Gastroesophageal sphincter (tissue), 4 donors: ENCODE data around the gene KDM4F. TPM values are rescaled to one million over a fixed set of nuclear protein-coding genes. Genes with fewer than 3 reads are reported as not detected.

Source experiments
- ATAC-seq: fragments of 150-250 bp; one replicate; pipeline ENCODE4 v1.9.1; 2016; ENCODE audit warnings: mild to moderate bottlenecking, moderate library complexity
- H3K27ac ChIP-seq, 4 donors: fragments of 200-600 bp; sonication (generic) in 3 of 4; 1 replicate in 3 of 4; 2 replicates in 1 of 4; pipeline ENCODE4 v1.5.1; 2016 to 2019
- H3K27me3 ChIP-seq: fragments of 200-600 bp; sonication (generic); one replicate; pipeline ENCODE4 v1.5.1; 2019
- H3K36me3 ChIP-seq, 2 donors: fragments of 200-600 bp; sonication (generic); one replicate each; pipeline ENCODE4 v1.5.1; 2019; ENCODE audit warnings: control low read depth in 1 of 2
- H3K4me1 ChIP-seq, 3 donors: fragments of 200-600 bp; sonication (generic); 1 replicate in 2 of 3; 2 replicates in 1 of 3; pipeline ENCODE4 v1.5.1; 2016 to 2019; ENCODE audit warnings: control low read depth in 2 of 3
- H3K4me3 ChIP-seq, 2 donors: fragments of 200-600 bp; sonication (generic); one replicate each; pipeline ENCODE4 v1.5.1; 2019; ENCODE audit warnings: mild to moderate bottlenecking in 1 of 2, moderate library complexity in 1 of 2
- H3K9me3 ChIP-seq, 3 donors: fragments of 200-600 bp; sonication (generic); one replicate each; pipeline ENCODE4 v1.5.1; 2017 to 2019; ENCODE audit warnings: control low read depth in 2 of 3
- EP300 ChIP-seq: sonication (generic); formaldehyde crosslinking; IDR thresholded peaks from one replicate; pipeline ENCODE4 v1.6.1; 2017; ENCODE audit warnings: antibody characterized with exemption, mild to moderate bottlenecking
- POLR2A ChIP-seq, 2 donors: fragments of 450-650 bp; IDR thresholded peaks; one replicate each; pipeline ENCODE4 v1.6.1; 2017; ENCODE audit warnings: antibody characterized with exemption in 2 of 2, mild to moderate bottlenecking in 2 of 2, moderate library complexity in 1 of 2
- POLR2AphosphoS5 ChIP-seq: sonication (generic); formaldehyde crosslinking; IDR thresholded peaks from one replicate; pipeline ENCODE4 v1.6.1; 2017; ENCODE audit warnings: antibody characterized with exemption
- WGBS, 2 donors: methylation state at CpG; one replicate each; pipeline ENCODE4 v1.1.5; 2018; ENCODE audit warnings: low coverage in 1 of 2; 5-methylcytosine and 5-hydroxymethylcytosine counted together
- total RNA-seq, 4 donors: library from RNA; depleted of rRNA; stranded (reverse); fragments of >200 nt; gene quantifications; one replicate each; pipeline ENCODE4 v1.1.0, GENCODE V29; 2016
- TF ChIP-seq, protein P1 (sequence below), 4 experiments: fragments of 200-600 bp in 2 of 4; fragments of 450-650 bp in 2 of 4; sonication (generic) in 1 of 4; IDR thresholded peaks; one replicate each; pipeline ENCODE4 v1.5.1; 2017 to 2019; ENCODE audit warnings: antibody characterized with exemption in 4 of 4, mild to moderate bottlenecking in 2 of 4, moderate library complexity in 2 of 4

KDM4F gene
- total RNA-seq, 4 donors from 2014 or later, result 0.15 TPM; not detected in 3

DNA sequence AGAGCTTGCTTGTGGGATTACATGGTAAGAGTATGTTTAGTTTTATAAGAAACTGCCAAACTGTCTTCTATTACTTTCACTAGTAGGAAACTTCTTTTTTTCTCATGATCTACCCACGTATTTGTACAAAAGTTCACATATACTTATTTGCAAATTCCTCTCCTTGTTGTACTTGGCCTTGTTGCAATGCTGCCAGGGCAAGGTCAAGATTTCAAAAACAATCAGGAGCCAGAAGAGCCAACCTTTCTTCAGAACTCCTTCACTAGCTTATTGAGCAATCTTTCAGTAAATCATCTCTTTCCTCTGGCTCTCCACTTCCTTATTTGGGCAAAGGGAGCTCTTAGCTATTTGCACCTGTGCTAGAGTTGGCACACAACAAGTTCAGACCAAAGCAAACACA is 27.2 kb downstream of the KDM4F start:
- no peaks in the 10 kb centered on the region for H3K36me3 ChIP-seq
- no peaks in the 10 kb centered on the region for H3K9me3 ChIP-seq
- 0 to 13% methylated on average over 1 of the region's 1 CpG for WGBS, 2 donors
- peaks cover 0 to 32% (median 18%) of the 10 kb centered on the region in 3 donors for H3K4me1 ChIP-seq
- peak; percentile 65 for ATAC-seq
- H3K4me3 ChIP-seq, result no peak overlapping the region
- TF ChIP-seq EP300 (no peak), POLR2AphosphoS5 (peak; percentile 89)
- H3K27me3 ChIP-seq, result no peaks in the 10 kb centered on the region
- peak overlapping the region in 2 of 4 donors; percentile 30 to 47 for H3K27ac ChIP-seq

GRCh38 chr11:95076981-95077380 is 27.8 kb downstream of the KDM4F start:
- TF ChIP-seq POLR2AphosphoS5 (no peak), EP300 (no peak), POLR2A (IDR thresholded peaks at IDR 0.05) (no peak)
- TF ChIP-seq, protein P1, sequence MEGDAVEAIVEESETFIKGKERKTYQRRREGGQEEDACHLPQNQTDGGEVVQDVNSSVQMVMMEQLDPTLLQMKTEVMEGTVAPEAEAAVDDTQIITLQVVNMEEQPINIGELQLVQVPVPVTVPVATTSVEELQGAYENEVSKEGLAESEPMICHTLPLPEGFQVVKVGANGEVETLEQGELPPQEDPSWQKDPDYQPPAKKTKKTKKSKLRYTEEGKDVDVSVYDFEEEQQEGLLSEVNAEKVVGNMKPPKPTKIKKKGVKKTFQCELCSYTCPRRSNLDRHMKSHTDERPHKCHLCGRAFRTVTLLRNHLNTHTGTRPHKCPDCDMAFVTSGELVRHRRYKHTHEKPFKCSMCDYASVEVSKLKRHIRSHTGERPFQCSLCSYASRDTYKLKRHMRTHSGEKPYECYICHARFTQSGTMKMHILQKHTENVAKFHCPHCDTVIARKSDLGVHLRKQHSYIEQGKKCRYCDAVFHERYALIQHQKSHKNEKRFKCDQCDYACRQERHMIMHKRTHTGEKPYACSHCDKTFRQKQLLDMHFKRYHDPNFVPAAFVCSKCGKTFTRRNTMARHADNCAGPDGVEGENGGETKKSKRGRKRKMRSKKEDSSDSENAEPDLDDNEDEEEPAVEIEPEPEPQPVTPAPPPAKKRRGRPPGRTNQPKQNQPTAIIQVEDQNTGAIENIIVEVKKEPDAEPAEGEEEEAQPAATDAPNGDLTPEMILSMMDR (IDR thresholded peaks at IDR 0.05), result no peak
- H3K9me3 ChIP-seq, result no peaks in the 10 kb centered on the region
- no peaks in the 10 kb centered on the region for H3K27me3 ChIP-seq
- ATAC-seq, result no peak
- H3K4me3 ChIP-seq, result no peak overlapping the region
- peaks cover 0 to 33% (median 18%) of the 10 kb centered on the region in 3 donors for H3K4me1 ChIP-seq
- no peaks in the 10 kb centered on the region for H3K36me3 ChIP-seq
- no peak overlapping the region for H3K27ac ChIP-seq

DNA sequence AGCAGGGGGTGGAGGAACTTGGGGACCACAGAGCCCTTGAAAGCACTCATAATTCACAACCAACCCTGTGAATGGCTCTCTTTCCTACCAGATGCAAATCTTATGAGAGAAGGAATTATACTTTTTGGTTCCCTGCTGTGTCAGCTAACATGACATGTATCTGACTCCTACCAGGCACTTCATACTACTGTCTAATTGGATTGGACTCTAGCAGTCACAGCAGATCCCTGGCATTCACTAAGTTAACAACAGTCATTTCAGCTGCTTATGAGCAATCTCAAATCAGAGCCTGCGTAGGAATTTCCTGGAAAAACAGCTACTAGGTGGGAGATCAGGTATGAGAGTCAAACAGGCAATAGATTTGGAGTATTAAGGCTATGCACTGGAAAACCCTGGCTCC is 29.3 kb downstream of the KDM4F start:
- H3K4me3 ChIP-seq, result no peak overlapping the region
- H3K36me3 ChIP-seq, result no peaks in the 10 kb centered on the region
- TF ChIP-seq POLR2A (IDR thresholded peaks at IDR 0.05), result no peak
- TF ChIP-seq, protein P1 (IDR thresholded peaks at IDR 0.05), result no peak
- TF ChIP-seq EP300, result no peak
- TF ChIP-seq POLR2AphosphoS5, result no peak
- no peak overlapping the region for H3K27ac ChIP-seq
- ATAC-seq, result no peak
- H3K4me1 ChIP-seq, result peaks cover 0 to 35% (median 18%) of the 10 kb centered on the region in 3 donors
- H3K9me3 ChIP-seq, result no peaks in the 10 kb centered on the region
- no peaks in the 10 kb centered on the region for H3K27me3 ChIP-seq
- 80% methylated on average over 1 of the region's 1 CpG; no CpG with 5 or more reads in 1 of the 2 donors for WGBS, 2 donors

DNA sequence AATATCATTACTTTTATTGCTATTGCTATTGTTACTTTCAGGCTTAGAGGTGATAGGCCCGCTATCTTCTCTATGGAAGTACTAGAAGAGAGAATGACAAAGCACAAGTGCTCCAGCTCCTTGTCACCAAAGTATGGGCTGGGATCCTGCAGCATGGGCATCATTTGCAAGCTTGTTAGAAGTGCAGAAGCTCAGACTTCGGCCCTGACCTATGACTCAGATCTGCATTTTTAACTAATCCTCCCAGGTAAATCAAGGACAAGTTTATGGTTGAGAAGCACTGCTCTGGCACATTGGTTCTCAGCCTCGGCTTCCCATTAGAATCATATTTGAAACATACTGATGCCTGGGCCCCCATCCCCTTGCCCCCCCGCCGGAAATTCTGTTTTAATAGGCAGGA is 31.8 kb downstream of the KDM4F start:
- 89 to 100% methylated on average over 1 to 3 of the region's 5 CpGs for WGBS, 2 donors
- peak overlapping the region in 2 of 4 donors; percentile 28 to 53 for H3K27ac ChIP-seq
- peaks cover 0 to 15% (median 7%) of the 10 kb centered on the region in 3 donors for H3K4me1 ChIP-seq
- TF ChIP-seq, protein P1 (IDR thresholded peaks at IDR 0.05), result no peak
- TF ChIP-seq POLR2A (IDR thresholded peaks at IDR 0.05), result no peak
- TF ChIP-seq EP300, result no peak
- no peak for TF ChIP-seq POLR2AphosphoS5
- H3K27me3 ChIP-seq, result no peaks in the 10 kb centered on the region
- no peaks in the 10 kb centered on the region for H3K9me3 ChIP-seq
- no peak overlapping the region for H3K4me3 ChIP-seq
- ATAC-seq, result no peak
- no peaks in the 10 kb centered on the region for H3K36me3 ChIP-seq

- no peak overlapping the region for H3K4me3 ChIP-seq
- H3K36me3 ChIP-seq, result no peaks in the 10 kb centered on the region
- peaks cover 0 to 11% (median 4%) of the 10 kb centered on the region in 3 donors for H3K4me1 ChIP-seq
- peak; percentile 73 for ATAC-seq
- H3K9me3 ChIP-seq, result no peaks in the 10 kb centered on the region
- TF ChIP-seq POLR2AphosphoS5 (peak; percentile 23), EP300 (no peak)
- H3K27ac ChIP-seq, result peak overlapping the region in 3 of 4 donors; percentile 53 to 66 (median 63)
- H3K27me3 ChIP-seq, result no peaks in the 10 kb centered on the region
- 38 to 43% methylated on average over 2 to 3 of the region's 4 CpGs for WGBS, 2 donors
These were observed 32.2 kb downstream of the KDM4F start for GRCh38 chr11:95081412-95081811.

DNA sequence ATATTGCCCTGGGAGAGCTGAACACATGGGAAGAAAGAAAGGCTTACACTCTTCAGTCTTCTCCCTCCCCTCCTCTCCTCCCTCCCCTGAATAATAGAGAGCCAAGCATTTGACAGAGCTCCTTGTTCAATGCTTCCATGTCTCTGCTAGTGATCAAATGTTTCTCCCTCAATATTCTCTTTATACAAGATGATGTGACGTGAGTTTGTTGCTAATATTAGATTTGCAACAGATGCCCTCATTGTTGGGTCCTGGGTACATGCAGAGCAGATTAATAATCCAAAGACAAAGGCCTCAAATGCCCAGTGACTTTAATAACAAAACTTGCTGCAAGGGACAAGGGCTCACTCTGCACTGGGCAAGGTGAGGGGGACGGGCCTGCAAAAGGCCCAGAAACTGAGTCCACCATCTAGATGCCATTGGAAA is 33.4 kb downstream of the KDM4F start:
- H3K9me3 ChIP-seq, result no peaks in the 10 kb centered on the region
- H3K4me1 ChIP-seq, result peaks cover 0 to 7% (median 0%) of the 10 kb centered on the region in 3 donors
- 79 to 100% methylated on average over 1 to 2 of the region's 2 CpGs for WGBS, 2 donors
- no peak overlapping the region for H3K4me3 ChIP-seq
- TF ChIP-seq EP300, result no peak
- TF ChIP-seq POLR2A (IDR thresholded peaks at IDR 0.05), result no peak
- TF ChIP-seq, protein P1 (IDR thresholded peaks at IDR 0.05), result no peak
- TF ChIP-seq POLR2AphosphoS5, result no peak
- H3K36me3 ChIP-seq, result no peaks in the 10 kb centered on the region
- peak overlapping the region in 3 of 4 donors; percentile 53 to 66 (median 63) for H3K27ac ChIP-seq
- no peaks in the 10 kb centered on the region for H3K27me3 ChIP-seq
- no peak for ATAC-seq
